Measurements from ENCODE around the gene SMAD6.

The SMAD6 gene

GRCh38 chr15:66808181-66808824 is 106.3 kb downstream of the SMAD6 start:
- Histone ChIP-seq H3K9me3 (peaks cover 10% of the 10 kb centered on the region), H3K4me2 (no peak overlapping the region), H3K27me3 (no peaks in the 10 kb centered on the region), H3K27ac (no peak overlapping the region), H3K4me3 (no peak overlapping the region), H3K9ac (no peak overlapping the region), H4K20me1 (no peaks in the 10 kb centered on the region), H3K36me3 (no peaks in the 10 kb centered on the region), H3K4me1 (no peaks in the 10 kb centered on the region)
- no peak for TF ChIP-seq Cebpa-rat (IDR thresholded peaks at IDR 0.05)

GRCh38 chr15:66809664-66810063 is 107.6 kb downstream of the SMAD6 start:
- Histone ChIP-seq H3K4me3 (no peak overlapping the region), H3K9me3 (peaks cover 10% of the 10 kb centered on the region), H3K9ac (no peak overlapping the region), H3K4me1 (no peaks in the 10 kb centered on the region), H3K4me2 (no peak overlapping the region), H3K27ac (no peak overlapping the region), H3K36me3 (no peaks in the 10 kb centered on the region), H3K27me3 (no peaks in the 10 kb centered on the region), H4K20me1 (no peaks in the 10 kb centered on the region)
- no peak for TF ChIP-seq Cebpa-rat (IDR thresholded peaks at IDR 0.05)

DNA sequence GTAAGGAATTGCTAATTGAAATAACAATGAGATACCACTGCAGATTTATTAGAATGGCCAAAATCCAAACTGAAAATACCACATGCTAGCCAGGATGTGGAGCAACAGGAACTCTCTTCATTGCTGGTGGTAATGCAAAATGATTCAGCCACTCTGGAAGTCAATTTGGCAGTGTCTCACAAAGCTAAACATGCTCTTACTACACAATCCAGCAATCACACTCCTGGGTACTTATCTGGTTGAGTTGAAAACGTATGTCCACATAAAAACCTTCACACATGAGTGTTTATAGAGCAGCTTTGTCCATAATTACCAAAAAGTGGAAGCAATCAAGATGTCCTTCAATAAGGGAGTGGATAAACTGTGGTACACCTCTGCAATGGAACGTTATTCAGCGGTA is 113.3 kb downstream of the SMAD6 start:
- Histone ChIP-seq H3K4me2 (no peak overlapping the region), H3K9me3 (no peaks in the 10 kb centered on the region), H3K4me1 (peaks cover 2% of the 10 kb centered on the region), H3K9ac (no peak overlapping the region), H4K20me1 (no peaks in the 10 kb centered on the region), H3K4me3 (no peak overlapping the region), H3K27ac (no peak overlapping the region), H3K27me3 (no peaks in the 10 kb centered on the region), H3K36me3 (no peaks in the 10 kb centered on the region)
- TF ChIP-seq Cebpa-rat (IDR thresholded peaks at IDR 0.05): no peak

DNA sequence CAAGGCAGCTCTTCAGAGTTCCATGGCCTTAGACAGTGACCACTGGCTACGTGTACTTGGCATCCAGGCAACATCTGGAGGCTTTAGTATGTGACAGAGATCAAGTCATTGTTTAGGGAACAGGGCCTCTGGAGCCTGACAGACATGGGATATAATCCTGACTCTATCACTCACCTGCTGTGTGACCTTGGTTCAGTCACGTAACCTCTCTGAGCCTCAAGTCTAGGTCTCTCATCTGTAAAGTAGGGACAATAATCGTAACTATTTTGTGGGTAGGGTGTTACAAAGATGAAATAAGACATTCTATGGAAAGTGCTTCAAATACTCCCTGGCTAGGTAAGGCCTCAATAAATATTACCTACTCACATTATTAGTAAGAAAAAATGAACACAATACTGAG is 114.2 kb downstream of the SMAD6 start:
- H4K20me1 ChIP-seq: no peaks in the 10 kb centered on the region

DNA sequence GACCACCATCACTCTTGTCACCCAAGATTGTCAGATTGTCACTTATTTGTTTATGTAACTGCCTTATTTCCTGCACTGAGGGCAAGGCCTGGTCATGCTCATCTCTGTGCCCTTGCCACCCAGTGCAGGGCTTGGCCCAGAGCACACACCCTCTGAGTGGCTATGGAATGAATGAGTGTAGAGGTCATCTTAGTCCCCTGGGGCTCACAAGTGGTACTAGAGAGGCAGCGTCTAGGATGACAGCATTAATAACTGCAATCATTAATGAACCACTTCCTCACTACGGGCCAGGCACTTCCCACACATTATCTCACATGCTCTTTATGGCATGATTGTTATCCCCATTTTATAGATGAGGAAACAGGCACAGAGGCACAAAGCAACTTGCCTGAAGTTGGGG is 117.0 kb downstream of the SMAD6 start:
- no peak overlapping the region for H3K4me2 ChIP-seq

More for the DNA sequence above, 114.2 kb downstream of the SMAD6 start:
- no peaks in the 10 kb centered on the region for H3K9me3 ChIP-seq
- no peak overlapping the region for H3K27ac ChIP-seq
- no peaks in the 10 kb centered on the region for H3K36me3 ChIP-seq
- no peaks in the 10 kb centered on the region for H3K27me3 ChIP-seq
- H3K9ac ChIP-seq: no peak overlapping the region
- no peak overlapping the region for H3K4me3 ChIP-seq
- H3K4me1 ChIP-seq: peaks cover 11% of the 10 kb centered on the region
- TF ChIP-seq Cebpa-rat (IDR thresholded peaks at IDR 0.05): no peak
- H3K4me2 ChIP-seq: no peak overlapping the region

GRCh38 chr15:66820481-66821176 is 118.6 kb downstream of the SMAD6 start:
- H4K20me1 ChIP-seq: no peaks in the 10 kb centered on the region
- H3K36me3 ChIP-seq: no peaks in the 10 kb centered on the region
- no peak overlapping the region for H3K27ac ChIP-seq
- H3K4me2 ChIP-seq: peak overlapping the region; percentile 59
- H3K9ac ChIP-seq: no peak overlapping the region
- H3K4me3 ChIP-seq: no peak overlapping the region
- H3K4me1 ChIP-seq: peaks cover 27% of the 10 kb centered on the region
- no peaks in the 10 kb centered on the region for H3K27me3 ChIP-seq
- TF ChIP-seq Cebpa-rat (IDR thresholded peaks at IDR 0.05): no peak
- H3K9me3 ChIP-seq: no peaks in the 10 kb centered on the region

More for the DNA sequence above, 117.0 kb downstream of the SMAD6 start:
- H4K20me1 ChIP-seq: no peaks in the 10 kb centered on the region
- H3K9me3 ChIP-seq: no peaks in the 10 kb centered on the region
- H3K27ac ChIP-seq: no peak overlapping the region
- no peaks in the 10 kb centered on the region for H3K27me3 ChIP-seq
- no peak for TF ChIP-seq Cebpa-rat (IDR thresholded peaks at IDR 0.05)
- H3K4me1 ChIP-seq: peaks cover 27% of the 10 kb centered on the region
- H3K36me3 ChIP-seq: no peaks in the 10 kb centered on the region
- H3K9ac ChIP-seq: no peak overlapping the region
- H3K4me3 ChIP-seq: no peak overlapping the region

DNA sequence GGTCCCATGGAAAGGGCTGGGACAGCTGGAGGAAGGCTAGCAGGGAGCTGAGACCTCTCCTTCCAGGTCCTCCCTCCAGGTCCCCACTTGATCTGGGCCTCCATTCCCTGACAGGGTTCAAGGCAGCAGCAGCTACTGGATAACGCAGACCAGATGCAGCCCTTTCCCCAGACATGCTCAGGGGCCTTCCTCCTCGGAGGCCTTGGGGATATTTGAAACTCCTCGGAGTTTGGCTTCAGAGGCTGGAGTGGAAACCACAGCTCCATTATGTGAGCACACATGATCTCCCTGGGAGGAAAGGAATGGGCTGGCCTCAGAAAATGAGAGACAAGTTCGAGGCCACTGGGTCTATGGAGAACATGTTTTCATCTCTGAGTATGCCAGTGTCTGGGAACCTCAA is 119.3 kb downstream of the SMAD6 start:
- peaks cover 27% of the 10 kb centered on the region for H3K4me1 ChIP-seq

DNA sequence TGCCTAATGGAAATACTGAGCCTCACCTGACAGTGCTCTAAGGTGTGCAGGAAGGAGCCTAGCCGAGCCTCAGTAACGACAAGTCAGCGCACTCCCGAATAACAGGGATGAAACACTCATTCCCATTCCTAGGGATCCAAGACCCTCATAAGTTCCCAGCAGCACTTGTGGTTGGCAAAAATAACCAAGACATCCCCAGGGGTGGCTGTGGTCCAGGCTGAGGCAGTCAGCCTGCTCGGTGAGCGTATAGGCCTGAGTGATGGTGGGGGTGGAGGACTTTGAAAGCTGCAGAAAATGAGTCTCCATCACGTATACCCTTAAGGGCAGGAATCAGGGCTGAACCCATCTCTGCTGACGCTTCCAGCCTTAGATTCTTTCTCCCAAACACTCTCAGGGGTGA is 120.1 kb downstream of the SMAD6 start:
- Histone ChIP-seq H3K36me3 (no peaks in the 10 kb centered on the region), H3K4me3 (no peak overlapping the region), H3K4me2 (peak overlapping the region; percentile 59), H4K20me1 (no peaks in the 10 kb centered on the region), H3K4me1 (peaks cover 27% of the 10 kb centered on the region), H3K27me3 (no peaks in the 10 kb centered on the region), H3K9me3 (no peaks in the 10 kb centered on the region), H3K9ac (no peak overlapping the region), H3K27ac (no peak overlapping the region)
- TF ChIP-seq Cebpa-rat (IDR thresholded peaks at IDR 0.05): no peak

More for the DNA sequence above, 119.3 kb downstream of the SMAD6 start:
- TF ChIP-seq Cebpa-rat (IDR thresholded peaks at IDR 0.05): no peak
- Histone ChIP-seq H3K27ac (no peak overlapping the region), H3K9ac (no peak overlapping the region), H3K4me3 (no peak overlapping the region), H4K20me1 (no peaks in the 10 kb centered on the region), H3K4me2 (peak overlapping the region; percentile 59), H3K27me3 (no peaks in the 10 kb centered on the region), H3K9me3 (no peaks in the 10 kb centered on the region), H3K36me3 (no peaks in the 10 kb centered on the region)

- Histone ChIP-seq H3K36me3 (no peaks in the 10 kb centered on the region), H3K4me1 (peaks cover 27% of the 10 kb centered on the region), H3K9ac (no peak overlapping the region), H3K4me2 (peak overlapping the region; percentile 59), H3K4me3 (no peak overlapping the region), H3K27me3 (no peaks in the 10 kb centered on the region), H3K9me3 (no peaks in the 10 kb centered on the region), H4K20me1 (no peaks in the 10 kb centered on the region), H3K27ac (no peak overlapping the region)
- TF ChIP-seq Cebpa-rat (IDR thresholded peaks at IDR 0.05): no peak
Observed at GRCh38 chr15:66822576-66822975, 120.5 kb downstream of the SMAD6 start.

- H4K20me1 ChIP-seq: no peaks in the 10 kb centered on the region
- no peaks in the 10 kb centered on the region for H3K27me3 ChIP-seq
- no peak for TF ChIP-seq Cebpa-rat (IDR thresholded peaks at IDR 0.05)
- no peaks in the 10 kb centered on the region for H3K9me3 ChIP-seq
- H3K36me3 ChIP-seq: no peaks in the 10 kb centered on the region
- no peak overlapping the region for H3K4me3 ChIP-seq
- H3K27ac ChIP-seq: no peak overlapping the region
- H3K9ac ChIP-seq: no peak overlapping the region
- peaks cover 27% of the 10 kb centered on the region for H3K4me1 ChIP-seq
- H3K4me2 ChIP-seq: no peak overlapping the region
Observed at GRCh38 chr15:66823601-66824000, 121.6 kb downstream of the SMAD6 start.
